ENCODE measurements around the gene UBE2E2.
"Not testable (repeated sequence)": the region's sequence is repeated elsewhere in the genome, so short reads cannot be mapped to it uniquely, and the experiment has no call there.

UBE2E2 gene

GRCh38 chr3:23333633-23334032, 130.5 kb downstream of the UBE2E2 start:
- no peak for DNase-seq

- not testable (repeated sequence) for DNase-seq
Observed at GRCh38 chr3:23336853-23337252, 133.7 kb downstream of the UBE2E2 start.

- no peak for DNase-seq
Observed at GRCh38 chr3:23341147-23341838, 138.2 kb downstream of the UBE2E2 start.

GRCh38 chr3:23342343-23342742, 139.2 kb downstream of the UBE2E2 start:
- DNase-seq = no peak

- DNase-seq = no peak
Observed at GRCh38 chr3:23343509-23343908, 140.4 kb downstream of the UBE2E2 start.

GRCh38 chr3:23344886-23345285, 141.8 kb downstream of the UBE2E2 start:
- DNase-seq = no peak

- not testable (repeated sequence) for DNase-seq
Observed at GRCh38 chr3:23349444-23349843, 146.3 kb downstream of the UBE2E2 start.

GRCh38 chr3:23356169-23356568, 153.0 kb downstream of the UBE2E2 start:
- DNase-seq = no peak

GRCh38 chr3:23356923-23357322, 153.8 kb downstream of the UBE2E2 start:
- DNase-seq = no peak

- DNase-seq = no peak
Observed at GRCh38 chr3:23359116-23359515, 156.0 kb downstream of the UBE2E2 start.

GRCh38 chr3:23365066-23365465, 161.9 kb downstream of the UBE2E2 start:
- no peak for DNase-seq

GRCh38 chr3:23368731-23369130, 165.6 kb downstream of the UBE2E2 start:
- no peak for DNase-seq

- DNase-seq = no peak
Observed at GRCh38 chr3:23372285-23372684, 169.2 kb downstream of the UBE2E2 start.

GRCh38 chr3:23376516-23377248, 173.6 kb downstream of the UBE2E2 start:
- no peak for DNase-seq

- no peak for DNase-seq
Observed at GRCh38 chr3:23377928-23378672, 175.0 kb downstream of the UBE2E2 start.

- DNase-seq = no peak
Observed at GRCh38 chr3:23383875-23384274, 180.7 kb downstream of the UBE2E2 start.

GRCh38 chr3:23385327-23385726, 182.2 kb downstream of the UBE2E2 start:
- no peak for DNase-seq

GRCh38 chr3:23387286-23387918, 184.3 kb downstream of the UBE2E2 start:
- no peak for DNase-seq

- no peak for DNase-seq
Observed at GRCh38 chr3:23389089-23389488, 186.0 kb downstream of the UBE2E2 start.

GRCh38 chr3:23389686-23390085, 186.6 kb downstream of the UBE2E2 start:
- DNase-seq = no peak

GRCh38 chr3:23390446-23390845, 187.3 kb downstream of the UBE2E2 start:
- no peak for DNase-seq

- no peak for DNase-seq
Observed at GRCh38 chr3:23390989-23391553, 187.9 kb downstream of the UBE2E2 start.

GRCh38 chr3:23395115-23395514, 192.0 kb downstream of the UBE2E2 start:
- DNase-seq = no peak

Measured in retina (tissue), 1 donor.